Fibroblast of skin of back (primary cell): ENCODE results near the gene CA10.

Experiments
- DNase-seq: peaks from one replicate; pipeline ENCODE4 v3.0.0-alpha.2; 2013

The CA10 gene

DNA sequence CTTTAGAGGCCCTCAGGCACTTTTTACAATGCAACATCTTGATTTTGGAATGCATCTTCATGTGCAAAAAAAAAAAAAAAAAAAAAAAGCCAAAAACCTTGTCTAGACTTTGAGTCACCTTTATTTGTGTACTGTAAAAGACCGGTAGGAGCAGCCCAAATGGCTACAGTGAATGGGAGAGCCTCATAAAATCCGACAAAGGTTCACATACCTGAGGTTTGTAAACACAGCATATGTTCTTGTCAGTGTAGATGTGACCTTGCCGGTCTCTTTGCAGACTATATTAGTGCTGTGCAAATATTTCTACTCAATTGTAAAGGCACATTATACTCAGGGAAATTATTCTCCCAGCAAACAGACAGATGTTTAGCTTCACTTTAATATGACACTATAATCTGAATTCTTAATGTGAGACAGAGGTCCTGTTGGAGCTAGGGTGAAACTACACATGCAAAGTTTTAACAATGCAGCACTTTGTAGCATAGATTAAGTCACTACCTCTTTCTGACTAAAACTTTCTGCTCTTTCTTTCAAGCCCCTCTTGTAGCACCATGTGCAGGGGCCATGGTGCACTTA lies 211.3 kb downstream of the CA10 start:
- no peak for DNase-seq

DNA sequence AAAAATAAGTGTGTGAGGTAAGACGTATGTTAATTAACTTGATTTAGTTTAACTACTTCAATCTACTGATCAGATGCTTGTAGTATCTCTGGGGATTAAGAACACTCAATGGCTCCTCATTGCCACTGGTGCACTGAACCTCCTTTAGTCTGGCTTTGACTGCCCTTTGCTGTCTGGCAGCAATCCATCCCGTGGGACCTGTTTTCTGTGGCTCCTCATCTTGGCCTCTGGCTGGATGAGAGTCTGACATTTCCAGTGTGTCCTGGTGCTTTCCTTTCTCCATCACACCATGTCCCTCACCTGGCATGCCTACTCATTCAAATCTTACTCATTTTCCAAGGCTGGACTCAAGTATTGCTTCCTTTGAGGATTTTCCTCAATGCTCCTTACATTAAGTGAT lies 212.2 kb downstream of the CA10 start:
- no peak for DNase-seq

DNA sequence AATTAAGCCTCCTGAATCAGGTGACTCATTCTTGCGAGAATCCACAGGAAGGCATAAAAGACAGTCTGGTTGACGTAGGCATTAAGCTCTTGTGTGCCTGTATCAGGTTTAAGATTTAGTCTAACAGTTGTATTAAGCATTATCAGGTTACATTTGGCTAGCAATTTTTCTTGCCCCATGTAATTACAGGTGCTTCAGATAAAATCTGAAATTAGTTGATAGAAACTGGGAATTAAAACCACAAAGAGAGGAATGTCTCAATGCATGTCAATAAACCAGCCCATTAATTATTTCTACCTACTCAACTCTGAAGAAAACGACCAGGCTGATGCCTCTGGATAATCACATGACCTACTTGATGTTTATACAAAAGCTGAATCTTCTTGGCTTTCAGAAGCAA lies 217.2 kb downstream of the CA10 start:
- DNase-seq = no peak

DNA sequence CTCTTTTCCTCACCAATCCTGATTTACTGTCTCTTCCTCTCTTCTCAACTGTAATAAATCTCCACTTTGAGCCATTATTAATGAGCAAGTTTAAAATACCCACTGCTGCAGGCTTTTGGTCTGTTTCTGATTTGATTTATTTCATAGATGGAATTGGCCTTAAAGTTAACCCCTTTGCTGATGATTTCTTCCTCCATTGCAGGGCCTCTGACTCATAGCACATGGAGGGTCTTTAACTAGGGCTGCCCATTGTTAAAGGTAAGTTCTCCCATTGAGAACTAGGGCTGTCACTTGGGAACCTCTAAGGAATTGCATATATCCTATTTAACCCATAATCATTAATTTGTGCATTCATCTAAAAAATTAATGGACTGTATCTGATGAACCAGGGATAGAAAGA lies 221.2 kb downstream of the CA10 start:
- DNase-seq = no peak

DNA sequence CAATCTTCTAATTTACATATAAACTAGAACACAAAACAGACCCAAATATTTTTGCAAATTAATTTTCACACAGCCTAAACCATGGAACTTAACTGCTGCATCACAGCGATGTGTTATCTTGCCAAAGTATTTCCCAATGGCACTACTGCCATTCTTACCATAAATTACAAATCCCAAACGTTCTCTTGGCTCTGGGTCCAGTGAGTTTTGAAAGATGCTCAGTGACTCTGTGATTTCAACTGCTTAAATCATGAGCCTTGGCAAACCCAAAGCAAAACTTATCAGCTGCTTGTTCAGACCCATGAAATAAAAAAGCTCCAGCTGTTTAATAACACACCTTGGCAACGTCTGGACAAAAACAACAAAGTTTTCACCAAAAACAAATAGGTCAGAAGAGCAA lies 223.0 kb downstream of the CA10 start:
- DNase-seq = no peak

DNA sequence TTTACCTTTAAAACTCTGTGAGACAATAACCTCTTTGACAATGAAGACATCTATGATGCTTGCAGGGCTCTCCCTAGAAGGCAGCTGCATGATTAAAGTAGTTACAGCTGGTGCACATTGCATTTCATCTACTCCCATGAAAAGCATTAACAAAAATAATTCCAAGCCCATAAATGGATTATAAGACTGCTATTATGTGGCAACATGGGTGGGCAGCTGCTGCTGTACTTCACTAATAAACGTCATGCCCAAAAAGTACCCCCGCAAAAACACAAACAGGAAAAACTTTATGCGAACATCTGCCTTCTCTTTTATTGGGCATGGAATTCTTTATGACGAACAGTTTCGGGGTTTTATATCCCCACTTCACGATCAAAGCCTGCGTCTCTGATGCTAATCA lies 224.9 kb downstream of the CA10 start:
- DNase-seq = no peak

DNA sequence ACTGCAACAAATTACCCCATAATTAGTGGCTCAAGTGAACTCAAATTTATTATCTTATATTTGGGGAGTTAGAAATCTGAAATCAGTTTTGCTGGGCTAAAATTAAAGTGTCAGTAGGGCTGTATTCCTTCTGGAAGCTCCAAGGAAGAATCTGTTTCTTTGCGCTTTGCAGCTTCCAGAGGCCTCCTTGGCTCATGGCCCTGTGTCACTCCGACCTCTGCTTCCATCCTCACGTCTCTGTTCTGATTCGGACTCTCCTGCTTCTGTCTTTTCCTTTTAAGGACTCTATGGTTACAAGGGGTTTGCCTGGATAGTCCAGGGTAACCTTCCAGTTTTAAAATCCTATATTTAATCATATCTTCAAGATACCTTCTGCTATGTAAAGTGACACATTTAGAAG lies 232.1 kb downstream of the CA10 start:
- DNase-seq = no peak

DNA sequence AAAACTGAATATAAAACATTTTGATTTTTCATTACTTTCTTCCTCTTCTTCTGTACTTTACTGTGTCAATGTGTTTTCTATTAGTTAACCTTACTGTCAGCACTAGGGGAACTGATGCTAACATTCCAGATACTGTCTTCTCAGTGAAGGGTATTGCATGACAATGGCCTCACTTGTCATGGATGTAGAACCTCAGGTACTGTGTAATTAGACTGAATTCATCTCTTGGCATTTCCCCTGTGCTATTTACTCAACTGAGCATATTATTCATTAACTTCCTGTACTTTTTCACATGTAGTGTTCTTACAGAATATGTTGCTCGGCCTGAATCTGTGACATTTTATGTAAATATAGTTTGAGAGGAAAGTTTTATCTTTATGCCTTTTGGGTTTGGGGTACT lies 237.0 kb downstream of the CA10 start:
- no peak for DNase-seq

DNA sequence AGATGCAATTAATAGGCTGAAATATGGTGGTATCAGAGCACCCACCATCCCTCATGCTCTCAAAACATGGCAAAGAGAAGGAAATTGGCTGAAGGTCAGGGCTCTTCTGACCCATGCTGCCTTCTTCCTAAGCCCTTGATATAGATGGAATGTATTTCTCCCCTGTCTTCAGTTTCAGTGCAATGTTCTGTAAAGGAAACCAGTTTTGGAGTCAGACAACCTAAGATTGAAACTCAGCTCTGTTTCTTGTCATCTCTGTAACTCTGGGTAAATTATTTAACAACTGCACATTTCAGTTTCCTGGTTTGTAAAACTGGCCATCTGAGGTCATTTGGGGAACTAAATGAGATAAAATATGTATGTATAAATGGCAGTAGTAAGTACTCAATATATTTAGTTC lies 243.9 kb downstream of the CA10 start:
- no peak for DNase-seq

DNA sequence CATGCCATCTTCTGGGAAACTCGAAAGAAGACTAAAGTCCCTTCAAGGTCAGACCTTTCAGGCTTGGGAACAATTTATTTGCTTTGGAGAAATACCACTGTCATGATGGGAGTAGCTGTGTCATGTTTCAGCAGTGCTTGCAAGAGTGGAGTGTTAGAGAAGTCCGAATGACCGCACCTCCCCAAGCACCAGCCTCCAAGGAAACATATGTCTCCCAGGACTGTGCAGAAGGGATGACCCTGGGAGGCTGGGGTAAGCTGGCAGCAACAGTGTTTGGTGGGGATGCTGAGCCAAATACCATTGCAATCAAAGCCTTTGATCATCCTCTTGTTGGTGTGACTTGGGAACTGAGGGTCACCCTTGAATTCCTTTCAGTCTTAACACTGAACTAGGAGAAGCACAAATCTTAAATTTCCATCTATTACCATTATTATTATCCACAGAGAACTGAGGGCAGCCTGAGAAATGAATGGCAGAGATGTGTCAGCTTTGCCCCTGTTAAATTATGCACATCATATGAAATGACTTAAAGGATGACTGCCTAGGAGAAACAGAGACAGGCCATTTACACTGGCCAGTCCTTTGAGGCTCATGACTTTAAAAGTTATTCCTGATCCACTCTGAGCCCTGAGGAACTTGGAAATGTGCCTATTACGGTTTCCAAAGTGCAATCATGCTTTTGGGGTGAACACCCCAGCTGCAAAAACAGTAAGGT lies 244.9 kb downstream of the CA10 start:
- no peak for DNase-seq

DNA sequence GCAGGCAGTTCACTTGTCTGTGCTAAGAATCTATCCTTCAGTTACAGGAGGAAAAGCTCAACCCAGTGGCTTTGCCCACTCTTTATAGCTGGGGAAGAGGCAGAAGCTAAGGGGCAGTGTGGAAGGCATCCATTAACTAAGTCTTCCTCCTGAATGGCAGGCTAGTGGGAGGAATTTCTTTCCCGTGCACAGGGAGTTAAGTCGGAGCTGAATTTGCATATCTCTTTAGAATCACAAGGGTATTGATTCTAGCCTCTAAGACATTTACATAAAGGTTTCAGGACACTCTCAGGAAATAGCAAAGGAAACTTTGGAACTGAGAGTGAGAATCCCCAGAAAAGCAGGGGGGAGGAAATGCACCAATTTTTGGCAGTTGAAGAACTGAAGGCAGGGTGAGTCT lies 245.6 kb downstream of the CA10 start:
- DNase-seq = no peak

DNA sequence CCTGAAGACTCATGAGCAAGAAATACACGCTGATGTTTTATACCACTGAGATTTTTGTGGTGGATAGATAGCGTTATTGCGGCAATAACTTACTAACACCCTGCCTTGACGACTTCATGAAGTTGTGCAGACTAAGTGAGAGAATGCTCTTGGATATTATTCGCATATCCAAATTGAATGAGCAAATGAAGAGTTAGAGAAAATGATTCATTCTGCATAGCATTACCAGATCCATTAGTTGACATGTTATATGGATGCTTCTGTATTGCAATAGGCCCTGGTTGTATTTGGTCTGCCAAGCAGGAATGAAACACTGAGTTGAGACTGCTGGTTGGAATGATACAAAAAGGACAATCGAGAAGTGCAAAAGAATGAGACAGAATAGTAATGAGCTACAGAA lies 247.3 kb downstream of the CA10 start:
- no peak for DNase-seq

DNA sequence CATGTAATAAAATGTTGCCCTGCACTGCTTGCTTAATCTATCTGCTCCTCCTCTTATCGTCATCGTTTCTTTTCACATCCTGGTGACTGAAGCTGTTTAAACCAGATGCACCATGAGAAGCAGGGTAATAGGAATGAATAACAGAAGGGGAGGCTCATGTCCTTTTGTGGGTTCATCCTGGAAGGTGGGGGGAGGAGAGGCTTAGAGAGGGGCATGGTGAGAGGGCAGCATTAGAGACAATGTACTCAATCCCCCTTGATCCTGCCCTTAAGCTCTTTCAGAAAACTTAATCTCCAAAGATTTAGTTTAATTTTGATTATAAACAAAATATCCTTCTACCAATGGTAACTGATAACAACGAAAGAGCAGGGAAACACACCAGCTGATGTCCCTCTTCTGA lies 248.5 kb downstream of the CA10 start:
- DNase-seq = no peak

DNA sequence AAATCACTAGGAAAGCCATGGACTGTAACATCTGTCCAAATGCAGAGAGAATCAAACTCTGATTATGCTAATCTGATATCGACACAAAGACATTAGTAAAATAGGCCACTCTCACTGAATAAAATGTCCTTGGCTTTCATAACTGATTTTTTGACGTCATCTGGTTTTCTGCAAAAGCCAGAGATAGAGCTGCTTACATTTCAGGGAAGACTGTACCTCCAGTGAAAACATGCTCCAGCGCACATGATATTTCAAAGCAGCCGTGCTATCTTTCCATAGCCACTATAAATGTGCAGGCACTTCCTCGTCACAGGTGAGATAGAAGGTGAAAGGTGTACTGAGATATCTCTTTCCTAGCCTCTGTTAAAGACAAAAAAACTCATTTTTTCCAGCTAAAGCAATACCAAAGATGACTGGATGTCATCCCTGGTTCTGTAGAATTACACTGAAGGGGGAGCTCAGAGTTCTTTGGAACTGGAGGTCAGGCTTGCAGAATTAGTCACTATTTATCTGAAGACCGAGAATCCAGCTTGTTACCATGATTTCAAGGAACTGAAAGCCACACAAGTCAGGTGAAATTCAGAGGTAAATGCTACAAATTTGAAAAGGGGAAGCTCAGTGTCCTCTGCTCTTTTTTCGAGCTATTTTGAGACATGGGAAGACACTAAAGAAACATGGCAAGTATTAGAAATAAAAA lies 249.5 kb downstream of the CA10 start:
- DNase-seq = no peak

DNA sequence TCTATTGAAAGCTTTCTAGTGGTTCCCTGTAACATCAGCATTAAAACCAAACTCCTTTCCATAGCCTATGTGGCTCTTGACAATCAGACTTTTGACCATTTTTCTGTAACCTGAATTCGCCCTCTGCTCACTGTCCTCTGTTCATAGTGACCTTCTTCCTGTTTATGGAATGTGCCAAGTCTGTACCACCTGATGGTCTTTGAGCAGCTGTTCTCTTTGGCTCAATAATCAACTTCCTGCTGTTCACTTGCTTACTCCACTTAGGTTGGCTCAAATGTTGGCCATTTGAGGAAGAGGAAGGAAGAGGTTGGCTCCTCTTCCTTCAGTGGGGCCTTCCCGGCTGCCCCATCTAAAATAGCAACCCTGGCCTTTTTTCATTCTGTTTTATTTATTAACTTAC lies 251.5 kb downstream of the CA10 start:
- DNase-seq = no peak

DNA sequence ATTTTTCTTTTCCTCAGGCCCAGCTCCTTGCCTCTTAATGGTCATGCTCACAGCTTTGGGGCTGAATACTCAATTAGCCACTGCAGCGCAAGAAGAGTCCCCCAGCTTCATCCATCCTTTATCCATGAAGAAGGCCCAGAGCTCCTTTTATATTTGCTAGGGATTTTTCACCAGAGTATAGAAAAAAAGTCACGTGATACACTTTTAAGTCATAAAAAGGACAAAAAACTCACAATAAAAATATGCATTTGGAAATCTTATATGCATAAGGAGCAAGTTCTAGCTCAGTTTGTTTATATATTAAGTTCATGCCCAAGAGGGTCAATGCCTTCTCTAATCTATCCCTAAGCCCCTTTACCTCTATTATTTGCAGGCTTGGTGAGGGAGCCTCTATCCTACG lies 254.1 kb downstream of the CA10 start:
- DNase-seq = no peak

DNA sequence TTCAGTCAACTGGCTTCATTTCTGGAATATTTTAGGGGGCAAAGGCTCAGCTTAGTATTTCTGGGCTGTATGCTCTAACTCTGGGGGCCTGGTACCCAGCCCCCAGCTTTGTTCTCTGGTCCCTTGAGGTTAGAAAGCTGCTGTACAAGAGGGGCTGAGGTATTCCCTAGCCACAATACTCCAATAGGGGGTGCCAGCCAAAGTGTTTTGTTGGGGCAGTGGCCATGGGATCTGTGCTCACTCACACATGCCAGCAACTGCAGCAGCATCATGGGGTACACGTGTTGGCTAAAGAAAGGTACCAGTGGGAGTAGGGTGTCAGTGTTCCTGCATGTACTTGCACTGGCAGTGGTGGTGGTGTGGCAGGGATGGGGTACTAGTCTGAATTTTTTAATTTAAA lies 257.3 kb downstream of the CA10 start:
- DNase-seq = no peak

DNA sequence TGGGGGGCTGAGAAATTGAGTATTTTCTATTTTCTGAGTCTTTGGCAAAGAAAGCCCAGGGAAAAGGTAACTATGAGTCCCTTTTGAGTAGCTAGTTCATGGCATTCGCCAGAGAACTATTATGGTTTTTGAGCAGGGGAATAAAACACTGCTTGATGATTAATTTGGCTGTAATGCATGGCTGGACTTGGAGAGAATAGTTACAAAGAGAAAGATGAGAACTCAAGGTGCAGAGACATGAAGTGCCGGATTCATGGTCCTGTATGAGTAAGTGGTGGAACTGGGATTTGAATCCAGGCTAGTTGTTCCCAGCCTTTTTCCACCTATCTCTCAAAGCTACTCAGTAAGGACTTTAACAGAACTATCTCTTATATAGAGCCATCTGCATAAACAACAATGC lies 266.6 kb downstream of the CA10 start:
- no peak for DNase-seq

DNA sequence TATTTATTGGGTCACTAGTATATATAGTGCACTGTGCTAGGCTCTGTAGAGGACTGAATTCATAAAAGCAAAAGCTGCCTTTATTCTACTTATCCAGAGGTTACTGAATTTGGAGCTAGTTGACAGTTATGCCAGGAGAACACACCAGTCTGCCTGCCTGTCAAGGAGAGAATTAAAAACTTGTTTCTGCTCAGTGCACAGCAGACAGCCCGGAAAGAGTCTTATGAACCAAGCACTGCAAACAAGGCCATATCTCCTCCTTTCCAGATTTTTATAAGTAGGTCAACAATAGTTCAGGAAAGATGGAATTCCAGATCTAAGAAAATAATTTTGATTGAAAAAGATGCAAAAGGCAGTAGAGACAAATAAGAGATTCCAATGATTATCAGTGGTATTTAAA lies 267.8 kb downstream of the CA10 start:
- DNase-seq = no peak

DNA sequence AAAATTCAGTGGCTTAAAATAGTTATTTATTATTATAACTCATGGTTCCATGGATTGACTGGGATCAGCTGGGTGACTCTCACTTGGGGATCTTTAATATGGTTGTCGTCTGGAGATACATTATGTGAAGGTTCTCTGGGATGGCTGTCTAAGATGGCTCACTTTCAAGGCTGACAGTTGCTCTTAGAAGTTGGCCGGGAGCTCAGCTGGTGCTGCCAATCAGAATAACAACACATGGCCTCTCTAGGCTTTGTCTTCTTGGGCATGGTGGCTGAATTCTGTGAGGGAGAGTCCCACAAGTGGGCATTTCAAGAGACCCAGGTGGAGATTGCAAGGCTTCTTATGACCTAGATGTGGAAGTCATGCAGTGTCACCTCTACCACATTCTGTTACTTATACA lies 269.7 kb downstream of the CA10 start:
- no peak for DNase-seq

DNA sequence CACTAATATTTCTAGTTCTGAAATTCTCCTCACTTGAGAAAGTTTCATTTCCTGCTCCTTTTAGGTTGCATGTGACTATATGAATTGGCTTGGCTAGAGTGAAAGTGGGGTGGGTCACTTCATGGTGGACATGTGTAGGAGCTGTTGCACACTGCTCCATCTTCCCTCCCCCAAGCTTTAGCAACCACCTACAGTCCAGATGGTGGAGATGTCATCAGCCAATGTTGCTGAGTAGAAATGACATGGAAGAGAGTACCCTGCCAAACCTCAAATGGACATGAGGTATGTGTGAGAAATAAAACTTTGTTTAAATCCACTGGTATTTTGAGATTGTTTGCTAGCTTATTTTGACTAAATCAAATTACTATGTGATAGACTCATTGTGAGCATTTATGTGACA lies 281.5 kb downstream of the CA10 start:
- no peak for DNase-seq

DNA sequence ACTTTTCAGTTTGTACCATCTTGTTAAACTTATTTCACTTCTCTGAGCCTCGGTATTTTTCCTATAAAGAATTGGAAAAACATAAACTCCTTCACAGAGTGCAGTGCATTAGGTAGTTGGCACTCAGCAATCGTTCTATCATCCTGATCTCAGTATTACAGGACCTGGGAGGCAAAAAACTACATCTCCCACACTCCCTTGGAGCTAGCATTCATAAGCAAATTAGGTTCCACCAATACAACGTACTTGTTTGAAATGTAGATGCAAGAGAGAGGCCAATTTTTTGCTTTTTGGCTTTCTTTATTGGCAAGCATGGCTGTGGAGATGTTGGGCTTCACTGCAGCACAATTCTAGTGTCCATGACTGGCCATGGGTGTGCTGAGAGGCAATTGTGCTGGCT lies 285.2 kb downstream of the CA10 start:
- no peak for DNase-seq

DNA sequence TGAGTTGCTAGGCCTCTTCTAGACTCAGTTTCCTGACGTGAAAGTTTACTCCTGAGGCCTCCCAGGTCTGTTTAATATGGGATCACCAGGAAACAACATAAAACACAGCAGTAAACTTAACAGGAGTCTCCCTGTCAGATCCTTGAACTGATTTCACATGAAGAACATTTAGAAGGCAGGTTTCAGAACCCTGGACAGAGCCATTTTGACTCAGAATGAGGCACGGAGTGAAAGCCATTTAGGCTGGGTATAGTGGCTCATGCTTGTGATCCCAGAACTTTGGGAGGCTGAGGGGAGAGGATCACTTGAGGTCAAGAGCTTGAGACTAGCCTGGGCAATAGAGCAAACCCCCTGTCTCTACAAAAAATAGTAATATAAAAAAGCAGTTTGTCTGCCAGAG lies 289.1 kb downstream of the CA10 start:
- DNase-seq = peak; percentile 23

DNA sequence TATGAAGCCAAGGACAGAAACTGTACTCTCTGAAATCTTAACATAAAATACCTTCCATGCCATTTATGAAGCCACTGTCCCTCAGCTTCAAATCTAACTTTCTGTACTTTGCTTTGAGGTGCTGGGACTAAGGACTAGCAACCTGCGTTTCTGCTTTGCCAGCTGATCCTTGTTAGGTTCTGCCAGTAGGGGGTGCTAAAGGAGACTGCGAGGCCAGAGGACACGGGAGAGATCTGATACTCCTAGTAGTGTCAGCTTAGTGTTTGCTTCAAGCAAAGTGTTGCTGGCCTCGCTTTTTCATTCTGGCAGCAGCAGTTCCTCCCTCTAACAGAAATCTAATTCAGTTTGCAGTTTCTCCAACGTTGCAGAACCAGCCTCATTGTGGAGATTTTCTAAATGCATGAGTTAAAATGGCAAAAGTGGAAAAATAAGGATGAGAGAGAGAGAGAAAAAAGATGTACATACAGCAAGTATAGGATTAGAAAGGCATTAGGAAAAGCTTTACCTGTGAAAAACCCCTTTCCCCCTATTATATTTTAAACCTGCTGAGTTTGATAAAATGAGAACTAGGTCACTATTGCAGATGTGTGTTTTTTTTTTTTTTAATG lies 297.5 kb downstream of the CA10 start:
- peak; percentile 35 for DNase-seq
